IMR-90 (cell line): ENCODE results near the gene MAML3. TPM values are rescaled to one million over a fixed set of nuclear protein-coding genes. Genes with fewer than 3 reads are reported as not detected.
A peak's percentile ranks its signal among the peaks of the same experiment; 100 is the strongest.

ENCODE experiments used
- ATAC-seq: fragments of 200-7000 bp; cut with Tn5 transposase; 2 replicates; pipeline ENCODE4 v1.9.1; 2020; ENCODE audit warnings: low read depth, mild to moderate bottlenecking, moderate library complexity
- BruUV-seq: library from RNA; stranded (reverse); fragments of 400-500 nt; replicated peaks from 2 replicates; lab custom pipeline; 2021; lab: Mats Ljungman, UMichigan
- CTCF ChIA-PET: fragments of 300-600 bp; formaldehyde crosslinking; extraction: SDS; loops from one replicate; lab custom pipeline; 2021; ENCODE audit warnings: antibody characterized with exemption; lab: Yijun Ruan, JAX
- POLR2A ChIA-PET: fragments of 300-600 bp; sonication (Branson Sonifier 250); formaldehyde crosslinking; loops from one replicate; lab custom pipeline; 2022; ENCODE audit warnings: antibody characterized with exemption; ENCODE audit not compliant: unreplicated experiment; lab: Charles Lee
- DNase-seq: peaks from one replicate; pipeline ENCODE4 v3.0.0; 2013
- H2AFZ ChIP-seq: replicated peaks from 2 replicates; pipeline ENCODE3; 2013; ENCODE audit warnings: low read length, mild to moderate bottlenecking; ENCODE audit not compliant: poor library complexity
- H2AK5ac ChIP-seq: 2 replicates; pipeline ENCODE4 v1.6.1; 2013; ENCODE audit warnings: low read depth, low read length, inconsistent platforms
- H2AK9ac ChIP-seq: replicated peaks from 2 replicates; pipeline ENCODE3; 2013; ENCODE audit warnings: mild to moderate bottlenecking, low read depth, low read length, moderate library complexity; ENCODE audit not compliant: poor library complexity
- H2BK120ac ChIP-seq: 2 replicates; pipeline ENCODE4 v1.6.1; 2013; ENCODE audit warnings: low read depth, low read length, inconsistent platforms
- H2BK15ac ChIP-seq: 3 replicates; pipeline ENCODE4 v1.6.1; 2013; ENCODE audit warnings: low read depth, low read length, inconsistent platforms
- H2BK20ac ChIP-seq: 2 replicates; pipeline ENCODE4 v1.6.1; 2013; ENCODE audit warnings: low read depth, mild to moderate bottlenecking, inconsistent platforms, low read length, moderate library complexity
- H2BK5ac ChIP-seq: 2 replicates; pipeline ENCODE4 v1.6.1; 2013; ENCODE audit warnings: mild to moderate bottlenecking, low read depth, low read length, inconsistent platforms; ENCODE audit not compliant: poor library complexity, severe bottlenecking
- H3K14ac ChIP-seq: replicated peaks from 2 replicates; pipeline ENCODE4 v1.6.1; 2013; ENCODE audit warnings: low read depth, low read length, inconsistent platforms
- H3K18ac ChIP-seq: 2 replicates; pipeline ENCODE4 v1.6.1; 2013; ENCODE audit warnings: low read depth, low read length, control low read depth
- H3K23ac ChIP-seq: 2 replicates; pipeline ENCODE4 v1.6.1; 2013; ENCODE audit warnings: low read depth, low read length, inconsistent platforms
- H3K27ac ChIP-seq: 2 replicates; pipeline ENCODE4 v1.5.1; 2013; ENCODE audit warnings: mild to moderate bottlenecking, control low read depth, low read length; ENCODE audit not compliant: insufficient read depth
- H3K27me3 ChIP-seq: 2 replicates; pipeline ENCODE4 v1.6.1; 2013; ENCODE audit warnings: low read length; ENCODE audit not compliant: control insufficient read depth, insufficient read depth
- H3K36me3 ChIP-seq: 2 replicates; pipeline ENCODE4 v1.6.1; 2013; ENCODE audit warnings: low read length, mixed read lengths; ENCODE audit not compliant: control insufficient read depth, insufficient read depth
- H3K4ac ChIP-seq: 2 replicates; pipeline ENCODE4 v1.6.1; 2013; ENCODE audit warnings: low read depth, low read length, inconsistent platforms
- H3K4me1 ChIP-seq: 2 replicates; pipeline ENCODE4 v1.6.1; 2013; ENCODE audit warnings: low read length, mixed read lengths; ENCODE audit not compliant: control insufficient read depth, insufficient read depth
- H3K4me2 ChIP-seq: 2 replicates; pipeline ENCODE4 v1.6.1; 2013; ENCODE audit warnings: low read depth, mild to moderate bottlenecking, control low read depth, low read length, moderate library complexity
- H3K4me3 ChIP-seq: 2 replicates; pipeline ENCODE4 v1.5.1; 2013; ENCODE audit warnings: low read depth, mild to moderate bottlenecking, control low read depth, low read length, moderate library complexity; ENCODE audit not compliant: insufficient read depth
- H3K56ac ChIP-seq: 2 replicates; pipeline ENCODE4 v1.6.1; 2013; ENCODE audit warnings: low read length, inconsistent platforms; ENCODE audit not compliant: insufficient read depth; ENCODE audit errors: extremely low read depth
- H3K79me1 ChIP-seq, 2 experiments: 2 replicates each; pipeline ENCODE4 v1.6.1; 2013; ENCODE audit warnings: low read length in 2 of 2, inconsistent platforms in 1 of 2, low read depth in 1 of 2
- H3K9ac ChIP-seq: 2 replicates; pipeline ENCODE4 v1.6.1; 2013; ENCODE audit warnings: low read depth, low read length, control low read depth
- H3K9me1 ChIP-seq: 2 replicates; pipeline ENCODE4 v1.6.1; 2013; ENCODE audit warnings: low read length, inconsistent platforms; ENCODE audit not compliant: insufficient read depth
- H3K9me3 ChIP-seq: 2 replicates; pipeline ENCODE4 v1.6.1; 2013; ENCODE audit warnings: low read length; ENCODE audit not compliant: control insufficient read depth, insufficient read depth
- H4K20me1 ChIP-seq: 2 replicates; pipeline ENCODE4 v1.6.1; 2013; ENCODE audit warnings: low read length, inconsistent platforms; ENCODE audit not compliant: insufficient read depth
- H4K5ac ChIP-seq: 2 replicates; pipeline ENCODE4 v1.6.1; 2013; ENCODE audit warnings: mild to moderate bottlenecking, low read depth, low read length, control low read depth
- H4K8ac ChIP-seq, 2 experiments: 2 replicates each; pipeline ENCODE4 v1.6.1; 2013; ENCODE audit warnings: low read depth in 2 of 2, low read length in 2 of 2, control low read depth in 1 of 2, inconsistent platforms in 1 of 2
- H4K91ac ChIP-seq: 2 replicates; pipeline ENCODE4 v1.6.1; 2013; ENCODE audit warnings: low read depth, low read length, inconsistent platforms; ENCODE audit not compliant: insufficient read depth
- BHLHE40 ChIP-seq: fragments of 150-350 bp; IDR thresholded peaks from 2 replicates; pipeline ENCODE4 v1.6.1; 2016; ENCODE audit warnings: mild to moderate bottlenecking, low read depth, low read length
- CHD1 ChIP-seq: IDR thresholded peaks from 2 replicates; pipeline ENCODE4 v1.6.1; 2012; ENCODE audit warnings: low read depth, low read length, improper control_type of control experiment
- FOS ChIP-seq: fragments of 150-350 bp; IDR thresholded peaks from 2 replicates; pipeline ENCODE4 v1.6.1; 2016; ENCODE audit warnings: low read depth, low read length
- MAFK ChIP-seq: IDR thresholded peaks from 2 replicates; pipeline ENCODE4 v1.6.1; 2012; ENCODE audit warnings: low read depth, low read length, improper control_type of control experiment
- MAZ ChIP-seq: IDR thresholded peaks from 2 replicates; pipeline ENCODE4 v1.6.1; 2012; ENCODE audit warnings: low read depth, mild to moderate bottlenecking, low read length, improper control_type of control experiment, moderate library complexity, borderline replicate concordance
- MXI1 ChIP-seq: IDR thresholded peaks from 2 replicates; pipeline ENCODE4 v1.6.1; 2012; ENCODE audit warnings: low read depth, mild to moderate bottlenecking, low read length, moderate library complexity, borderline replicate concordance
- NFE2L2 ChIP-seq: fragments of 150-350 bp; IDR thresholded peaks from 2 replicates; pipeline ENCODE4 v1.6.1; 2016; ENCODE audit warnings: low read depth, mild to moderate bottlenecking, low read length
- POLR2A ChIP-seq: IDR thresholded peaks from 2 replicates; pipeline ENCODE4 v1.6.1; 2012; ENCODE audit warnings: mild to moderate bottlenecking, low read depth, low read length
- RAD21 ChIP-seq: IDR thresholded peaks from 2 replicates; pipeline ENCODE4 v1.6.1; 2012; ENCODE audit warnings: low read length, improper control_type of control experiment
- SMC3 ChIP-seq: fragments of 150-350 bp; IDR thresholded peaks from 2 replicates; pipeline ENCODE4 v1.6.1; 2016; ENCODE audit warnings: low read depth, mild to moderate bottlenecking, antibody characterized with exemption, low read length, moderate library complexity
- WGBS, 2 experiments: methylation state at CpG; one replicate each; pipeline versions ENCODE4 v1.1.5 to v1.1.7; 2013; ENCODE audit warnings: missing lambda C conversion rate in 2 of 2; ENCODE audit not compliant: insufficient read length in 1 of 2; ENCODE audit errors: extremely low coverage in 2 of 2; 5-methylcytosine and 5-hydroxymethylcytosine counted together
- dilution Hi-C: fragments of 300-500 bp; cut with HindIII; formaldehyde crosslinking; loops from one replicate; pipeline ENCODE4 v1.14.3; 2018; ENCODE audit warnings: low sequenced_read_pairs; ENCODE audit not compliant: unreplicated experiment
- in situ Hi-C: fragments of 300-500 bp; cut with MboI; formaldehyde crosslinking; loops from 3 replicates; pipeline ENCODE4 v1.14.3; 2019; ENCODE audit warnings: low sequenced_read_pairs, inconsistent platforms, mixed read lengths
- intact Hi-C: fragments of 100-400 bp; cut with micrococcal nuclease; formaldehyde crosslinking; loops from 2 replicates; pipeline ENCODE4 v1.10.0; 2022
- polyA plus RNA-seq, 3 experiments: library from polyadenylated mRNA; depleted of rRNA; stranded (reverse); fragments of >200 nt; gene quantifications; 2 replicates each; pipeline ENCODE4 v1.2.3, GENCODE V29; 2012; ENCODE audit warnings: low replicate concordance in 1 of 3
- total RNA-seq: library from RNA; depleted of rRNA; stranded (reverse); fragments of >200 nt; gene quantifications from 2 replicates; pipeline ENCODE4 v1.2.3, GENCODE V29; 2012
- TF ChIP-seq, protein P1 (sequence below): fragments of 150-350 bp; IDR thresholded peaks from 2 replicates; pipeline ENCODE4 v1.6.1; 2016; ENCODE audit warnings: low read depth, mild to moderate bottlenecking, low read length, moderate library complexity, borderline replicate concordance

The MAML3 gene
- total and polyA plus RNA-seq, 2 of the 4 experiments (the other 2 are of a cell fraction): 0.90 to 1.7 TPM

GRCh38 chr4:139886798-139887197, 267.2 kb downstream of the MAML3 start:
- dilution Hi-C loops (no loop called here), in situ Hi-C loops (no loop called here), intact Hi-C loops (no loop called here)
- Histone ChIP-seq H3K18ac (no peak overlapping the region), H3K9me1 (no peaks in the 10 kb centered on the region), H4K91ac (no peak overlapping the region), H3K9me3 (peaks cover 2% of the 10 kb centered on the region), H2BK120ac (no peak overlapping the region), H3K23ac (no peak overlapping the region), H4K20me1 (no peaks in the 10 kb centered on the region), H3K27ac (no peak overlapping the region), H3K36me3 (no peaks in the 10 kb centered on the region), H3K4me1 (peaks cover 11% of the 10 kb centered on the region), H2AK5ac (no peak overlapping the region), H3K4ac (no peak overlapping the region), H3K4me2 (peak overlapping the region; percentile 95), H4K8ac (no peak overlapping the region), H4K5ac (no peak overlapping the region), H2AFZ (no peak overlapping the region), H3K27me3 (no peaks in the 10 kb centered on the region), H2BK15ac (no peak overlapping the region), H2AK9ac (no peak overlapping the region), H2BK5ac (peak overlapping the region; percentile 50), H3K4me3 (no peak overlapping the region; the same call in 1 of the 2 replicates), H2BK20ac (no peak overlapping the region), H3K56ac (no peak overlapping the region), H3K79me1 (peaks cover 0 to 6% of the 10 kb centered on the region in 2 experiments; a peak in 1 of 4 replicates), H3K9ac (peak overlapping the region; percentile 7; the same call in 1 of the 2 replicates), H3K14ac (no peak overlapping the region)
- TF ChIP-seq BHLHE40 (no peak), MAZ (no peak), SMC3 (no peak), NFE2L2 (no peak), POLR2A (no peak), MXI1 (no peak), MAFK (no peak), FOS (no peak), CHD1 (no peak), RAD21 (no peak)
- TF ChIP-seq, protein P1, sequence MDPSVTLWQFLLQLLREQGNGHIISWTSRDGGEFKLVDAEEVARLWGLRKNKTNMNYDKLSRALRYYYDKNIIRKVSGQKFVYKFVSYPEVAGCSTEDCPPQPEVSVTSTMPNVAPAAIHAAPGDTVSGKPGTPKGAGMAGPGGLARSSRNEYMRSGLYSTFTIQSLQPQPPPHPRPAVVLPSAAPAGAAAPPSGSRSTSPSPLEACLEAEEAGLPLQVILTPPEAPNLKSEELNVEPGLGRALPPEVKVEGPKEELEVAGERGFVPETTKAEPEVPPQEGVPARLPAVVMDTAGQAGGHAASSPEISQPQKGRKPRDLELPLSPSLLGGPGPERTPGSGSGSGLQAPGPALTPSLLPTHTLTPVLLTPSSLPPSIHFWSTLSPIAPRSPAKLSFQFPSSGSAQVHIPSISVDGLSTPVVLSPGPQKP: no peak
- DNase-seq (no peak), ATAC-seq (no peak)
- ChIA-PET POLR2A (no interaction called here), CTCF (interaction anchor here (1.3 kb wide), 1 partner anchor 281 kb away, joined by 3 read pairs; no protein-coding TSS in a partner anchor)
- WGBS, 2 experiments: no CpG with 5 or more reads among the region's 8 CpGs
- no TSS peak for BruUV-seq
